GOT3 (cell line): Measurements from ENCODE around the gene RPTOR.

Source experiments
- DNase-seq: peaks from one replicate; lab custom pipeline; 2025; ENCODE audit warnings: mixed read lengths; lab: John Stamatoyannopoulos, UW

Gene RPTOR

DNA sequence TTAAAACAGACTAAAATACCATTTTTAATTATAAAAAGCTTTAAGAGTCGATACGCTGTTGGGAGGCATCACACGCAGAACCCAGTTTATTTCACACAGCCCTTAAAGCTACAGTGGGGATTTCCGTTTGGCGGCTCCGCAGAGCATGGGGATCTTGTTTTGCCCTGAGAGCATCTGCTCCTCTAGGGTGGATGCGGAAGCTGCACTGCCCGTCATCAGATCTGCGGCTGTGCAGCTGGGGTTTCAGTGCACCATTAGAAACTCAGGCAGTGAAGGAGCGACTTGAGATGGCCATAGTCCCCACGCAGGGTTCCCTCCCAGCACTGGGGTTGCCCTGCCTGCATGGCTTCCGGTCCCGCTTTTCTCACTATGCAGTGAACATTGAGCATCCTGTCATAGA is 384.8 kb downstream of the RPTOR start:
- DNase-seq: no peak

DNA sequence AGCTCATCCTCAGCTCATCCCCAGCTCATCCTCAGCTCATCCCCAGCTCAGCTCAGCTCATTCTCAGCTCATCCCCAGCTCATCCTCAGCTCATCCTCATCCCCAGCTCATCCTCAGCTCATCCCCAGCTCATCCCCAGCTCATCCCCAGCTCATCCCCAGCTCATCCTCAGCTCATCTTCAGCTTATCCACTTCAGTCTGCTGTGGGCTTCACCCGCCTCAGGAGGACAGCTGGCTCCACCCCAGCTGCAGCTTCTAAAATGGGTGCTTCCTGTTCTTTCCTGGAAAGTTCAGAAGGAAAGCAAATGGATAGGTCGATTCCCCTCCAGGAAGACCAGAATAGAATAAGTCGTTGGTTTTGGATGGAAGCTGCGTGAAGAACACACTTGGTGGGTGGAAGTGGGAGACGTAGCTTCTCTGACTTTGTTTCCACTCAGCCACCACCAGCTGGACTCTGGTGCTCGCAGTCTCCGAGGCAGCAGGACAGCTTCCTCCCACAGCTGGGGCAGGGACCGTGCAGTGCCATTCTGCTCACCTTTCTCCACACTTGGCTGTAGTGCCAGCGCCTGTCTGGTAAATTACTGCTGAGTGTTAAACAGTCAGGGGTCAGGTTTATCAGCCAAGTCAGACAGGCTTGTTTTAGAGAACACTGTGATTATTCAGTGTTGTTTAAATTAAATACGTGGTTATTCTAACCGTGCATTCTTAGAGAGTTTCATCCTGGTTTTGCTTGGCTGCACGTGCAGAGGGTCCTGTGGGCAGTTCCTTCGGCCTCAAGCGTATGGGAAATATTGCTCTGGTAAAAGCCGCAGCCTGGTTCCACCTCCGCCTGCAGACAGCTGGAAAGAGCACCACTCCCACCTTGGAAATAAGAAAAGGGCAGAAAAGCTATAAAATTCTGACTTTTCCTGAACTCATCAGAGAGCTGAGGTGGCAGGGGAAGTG is 386.0 kb downstream of the RPTOR start:
- no peak for DNase-seq

DNA sequence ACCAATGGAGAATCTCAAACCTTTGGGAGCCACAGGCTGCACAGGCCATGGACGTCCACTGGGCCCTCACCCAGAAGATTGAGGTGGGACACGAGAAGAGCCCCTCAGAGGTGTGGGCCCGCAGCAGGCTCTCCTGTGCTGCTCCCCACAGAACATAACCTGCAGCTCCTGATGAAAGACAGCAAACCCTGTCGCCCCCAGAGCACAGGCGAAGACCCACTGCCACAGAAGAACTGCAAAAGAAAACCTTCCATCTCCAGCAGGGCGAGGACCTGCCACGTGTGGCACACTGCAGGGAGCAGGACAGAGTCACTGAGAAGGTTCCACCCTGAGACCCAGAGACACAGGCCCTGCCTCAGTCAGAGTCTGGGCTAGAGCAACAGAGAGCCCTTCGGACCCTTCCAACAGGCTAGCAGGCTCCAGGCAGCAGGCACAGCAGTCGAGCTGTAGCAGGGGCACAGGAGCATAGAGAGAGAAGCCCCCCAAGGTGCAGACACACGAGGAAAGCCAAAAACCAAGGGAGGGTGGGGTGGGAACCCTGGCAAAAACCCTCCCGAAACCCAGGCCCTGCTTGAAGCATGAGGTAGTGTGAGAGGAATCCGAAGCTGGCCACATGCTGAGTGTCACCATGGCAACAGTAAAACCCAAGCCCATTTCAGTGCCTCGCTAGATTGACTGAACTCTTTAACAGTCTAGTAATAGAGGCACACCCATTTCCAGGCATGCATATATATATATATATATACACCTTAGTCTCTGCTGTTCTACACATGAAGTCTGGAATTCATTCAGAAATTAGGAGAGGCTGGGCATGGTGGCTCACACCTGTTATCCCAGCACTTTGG is 387.0 kb downstream of the RPTOR start:
- DNase-seq: no peak

DNA sequence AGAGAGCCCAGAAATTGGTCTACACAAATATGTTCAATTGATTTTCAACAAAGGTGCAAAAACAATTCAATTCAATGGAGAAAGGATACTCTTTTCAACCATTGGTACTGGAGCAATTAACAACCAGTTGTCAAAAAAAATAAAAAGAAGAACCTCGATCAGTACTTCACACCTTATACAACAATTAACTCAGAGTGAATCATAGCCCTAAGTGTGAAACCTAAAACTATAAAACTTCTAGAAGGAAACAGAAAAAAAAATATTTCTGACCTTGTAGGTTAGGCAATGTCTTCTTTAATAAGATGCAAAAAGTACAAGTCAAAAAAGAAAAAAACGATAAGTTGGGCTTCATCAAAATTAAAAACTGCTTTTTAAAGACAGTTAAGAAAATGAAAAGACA is 390.9 kb downstream of the RPTOR start:
- no peak for DNase-seq

DNA sequence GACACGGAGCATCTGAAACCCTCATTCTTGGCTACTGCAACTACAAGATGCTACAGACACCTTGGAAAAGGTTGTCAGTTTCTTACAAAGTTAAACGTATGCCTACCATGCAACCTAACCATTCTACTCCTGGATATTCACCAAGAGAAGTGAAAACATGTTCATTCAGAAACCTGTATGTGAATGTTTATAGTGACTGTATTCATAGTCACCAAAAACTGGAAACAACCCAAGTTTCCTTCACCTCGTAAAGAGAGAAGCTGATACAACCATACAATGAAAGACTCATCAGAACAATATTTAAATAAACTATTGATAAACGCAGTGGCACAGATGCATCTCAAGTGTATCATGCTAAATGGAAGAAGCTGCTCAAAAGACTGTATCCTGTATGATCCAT is 391.6 kb downstream of the RPTOR start:
- no peak for DNase-seq

DNA sequence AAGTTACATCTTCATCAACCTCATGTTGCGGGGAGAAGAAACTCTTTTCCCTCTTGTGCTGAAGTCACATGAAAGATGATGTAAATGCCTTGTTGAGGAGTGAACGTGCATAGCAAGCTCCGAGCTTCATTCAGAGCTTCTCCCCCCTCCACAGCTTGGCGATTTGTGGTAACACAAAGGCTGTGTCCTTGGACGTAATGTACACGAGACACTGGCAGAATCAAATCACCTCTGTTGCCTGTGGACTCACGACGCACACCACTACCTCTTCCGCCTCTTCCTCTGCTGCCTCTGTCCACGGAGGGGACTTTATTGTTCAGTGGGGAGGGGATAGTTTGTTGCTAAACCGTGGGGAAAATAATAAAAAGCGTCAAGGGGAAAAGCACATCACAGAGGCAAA is 392.1 kb downstream of the RPTOR start:
- DNase-seq: no peak

DNA sequence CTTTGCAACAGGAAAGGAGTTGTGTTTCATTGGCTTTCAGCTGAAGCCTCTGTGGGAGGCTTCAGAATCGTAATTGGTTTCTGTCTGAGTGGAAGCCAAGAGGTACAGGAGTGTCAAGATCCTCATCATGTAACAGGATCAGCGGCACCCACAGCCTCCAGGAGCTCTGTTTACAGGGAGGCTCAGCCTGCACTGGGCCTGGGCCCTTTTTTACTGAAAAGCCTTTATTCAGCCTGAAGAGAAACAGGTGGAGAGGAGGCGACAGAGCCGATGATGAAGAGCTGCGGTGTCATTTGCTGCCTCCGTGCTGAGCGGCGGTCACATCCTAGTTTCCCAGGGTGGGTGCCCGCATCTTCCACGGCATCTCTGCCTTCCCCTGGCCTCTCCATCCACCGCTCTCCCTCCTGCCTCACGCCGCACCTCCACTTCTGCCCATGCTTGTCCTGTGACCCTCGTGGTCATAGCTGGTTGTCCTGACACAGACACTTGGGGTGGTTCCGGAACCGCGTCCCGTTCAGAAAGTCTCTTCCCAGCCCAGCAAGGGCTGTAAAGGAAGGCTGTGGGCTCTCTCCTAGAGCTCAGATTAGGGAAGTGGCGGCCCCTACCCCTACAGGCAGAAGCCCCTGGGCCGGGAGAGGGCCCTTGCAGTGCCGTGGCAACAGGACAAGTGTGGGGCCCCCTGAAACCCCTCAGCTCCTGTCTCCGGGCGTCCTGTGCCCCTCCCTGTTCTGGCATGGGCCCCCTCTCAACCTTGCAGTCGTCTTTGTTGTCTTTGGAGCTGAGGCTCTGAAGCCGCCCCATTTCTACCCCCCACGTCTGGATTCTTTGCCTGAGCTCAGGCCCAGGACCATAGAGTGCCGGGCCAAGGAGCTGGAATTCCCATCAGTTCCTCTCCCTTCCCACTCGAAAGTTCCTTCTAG is 393.1 kb downstream of the RPTOR start:
- no peak for DNase-seq

DNA sequence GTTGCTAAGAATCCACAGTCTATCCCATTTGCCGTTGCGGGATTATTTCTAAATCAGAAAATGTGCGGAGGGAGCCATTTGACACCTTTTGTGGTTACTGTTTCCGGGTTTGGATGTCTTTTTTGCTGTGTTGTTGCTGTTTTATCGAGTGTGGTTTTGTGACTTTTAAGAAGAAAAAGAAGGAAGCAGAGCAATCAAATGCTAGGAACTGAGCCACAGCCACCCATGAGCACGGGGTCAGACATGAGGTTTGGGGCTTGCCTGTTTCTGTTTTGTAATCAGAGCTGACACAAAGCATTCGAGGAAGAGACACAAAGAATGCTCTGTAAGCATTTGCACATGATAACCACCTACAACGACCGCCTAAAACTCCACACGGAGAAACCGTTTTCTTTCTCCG is 393.9 kb downstream of the RPTOR start:
- DNase-seq: no peak

DNA sequence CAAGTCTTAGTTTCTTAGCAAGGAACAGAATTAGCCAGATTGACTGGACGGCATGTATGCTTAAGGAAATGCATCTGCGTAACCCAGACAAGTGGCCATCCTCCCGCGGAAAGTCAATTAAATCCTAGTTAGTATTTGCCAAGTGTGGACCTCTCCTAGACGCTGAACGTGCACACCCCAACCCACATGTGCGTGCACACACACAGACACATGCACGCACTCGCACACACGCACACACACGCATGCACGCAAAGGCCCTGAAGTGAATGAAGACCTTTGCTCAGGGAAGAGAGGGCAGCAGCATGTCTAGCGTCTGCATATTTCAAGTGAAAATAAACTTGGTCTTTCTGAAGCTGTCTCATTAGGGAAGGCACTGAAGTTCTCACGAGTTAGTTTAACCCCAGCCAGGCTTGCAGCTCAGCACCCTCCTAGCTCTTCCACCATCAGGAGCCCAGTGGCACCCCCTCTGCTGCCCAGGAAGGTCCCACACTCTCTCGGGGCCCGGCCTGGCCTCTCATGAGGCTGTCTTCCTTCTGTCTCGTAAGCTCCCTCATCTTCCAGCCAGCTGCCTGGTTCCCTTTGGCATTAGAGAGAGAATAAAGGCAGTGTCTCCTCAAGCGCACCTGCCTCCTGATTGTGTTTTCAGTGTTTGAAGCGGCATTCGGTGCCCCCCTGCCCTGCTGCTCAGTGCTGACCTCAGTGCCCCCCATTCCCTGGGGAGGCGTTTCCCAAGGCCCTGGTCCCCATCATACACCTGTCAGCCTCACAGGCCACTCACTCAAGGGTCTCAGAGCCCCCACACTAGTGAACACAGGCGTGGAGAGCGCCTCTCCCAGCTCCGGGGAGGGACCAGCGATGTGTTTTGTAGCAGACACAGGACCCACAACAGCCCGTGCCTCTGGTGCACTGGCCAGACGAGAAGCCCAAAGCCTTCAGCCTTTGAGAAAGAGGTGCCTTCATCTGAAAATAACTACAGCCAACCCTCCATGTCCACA is 394.8 kb downstream of the RPTOR start:
- DNase-seq: no peak

DNA sequence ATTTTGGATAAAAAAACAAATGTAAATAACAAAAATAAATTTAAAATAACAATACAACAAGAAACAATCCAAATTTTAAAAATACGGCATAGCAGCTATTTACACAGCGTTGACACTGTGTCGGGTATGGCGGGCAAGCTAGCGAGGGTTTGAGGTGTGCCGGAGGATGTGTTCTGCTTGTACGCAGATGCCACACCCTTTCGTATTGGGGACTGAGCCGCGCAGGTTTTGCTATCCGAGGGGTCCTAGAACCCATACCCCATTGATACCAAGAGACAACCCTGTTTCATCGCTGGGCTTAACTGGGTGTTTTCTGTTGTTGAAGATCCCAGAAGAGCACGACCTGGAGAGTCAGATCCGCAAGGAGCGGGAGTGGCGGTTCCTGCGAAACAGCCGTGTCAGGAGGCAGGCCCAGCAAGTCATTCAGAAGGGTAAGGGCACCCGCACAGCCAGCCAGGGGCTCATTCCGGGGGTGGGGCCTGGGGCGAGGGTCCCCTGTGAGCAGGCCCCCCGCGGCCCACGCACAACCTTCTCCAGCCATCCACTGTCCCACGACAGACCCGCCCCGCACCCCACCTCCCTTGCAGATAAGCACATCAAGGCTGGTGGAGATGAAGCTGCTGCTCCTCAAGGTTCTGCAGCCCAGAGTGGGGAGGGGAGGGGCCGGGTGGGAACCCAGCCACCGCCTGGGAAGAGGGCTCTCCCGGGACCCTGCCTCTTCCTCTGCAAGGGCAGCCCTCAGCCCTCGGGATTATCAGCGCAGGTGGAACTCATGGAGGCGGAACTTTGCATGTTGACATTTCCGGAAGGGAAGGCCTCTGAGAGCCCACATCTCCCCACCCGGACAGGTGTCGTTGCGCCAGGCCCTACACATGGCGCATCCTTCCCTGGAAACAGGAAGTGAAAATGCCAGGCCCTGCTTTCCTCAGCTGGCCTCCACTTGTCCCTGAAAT is 395.8 kb downstream of the RPTOR start:
- DNase-seq: no peak

DNA sequence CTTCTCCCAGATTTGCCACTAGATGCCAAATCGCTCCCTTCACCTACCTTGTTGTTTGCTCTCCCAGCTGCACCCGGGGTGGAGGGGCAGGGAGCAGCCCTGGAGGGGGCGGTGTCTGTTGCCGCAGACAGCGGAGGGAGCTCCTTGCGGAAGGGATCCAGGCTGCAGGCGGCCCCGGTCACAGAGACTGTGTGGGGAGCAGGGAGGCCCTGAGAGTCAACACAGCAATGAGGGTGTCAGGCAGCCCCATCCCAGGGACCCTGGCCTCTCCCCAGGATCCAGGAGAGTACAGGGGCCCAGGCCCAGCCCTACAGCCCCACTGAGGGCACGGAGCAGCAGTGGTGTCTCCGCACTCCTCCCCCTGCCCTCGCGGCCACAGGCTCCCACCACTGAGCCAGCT is 396.5 kb downstream of the RPTOR start:
- no peak for DNase-seq

DNA sequence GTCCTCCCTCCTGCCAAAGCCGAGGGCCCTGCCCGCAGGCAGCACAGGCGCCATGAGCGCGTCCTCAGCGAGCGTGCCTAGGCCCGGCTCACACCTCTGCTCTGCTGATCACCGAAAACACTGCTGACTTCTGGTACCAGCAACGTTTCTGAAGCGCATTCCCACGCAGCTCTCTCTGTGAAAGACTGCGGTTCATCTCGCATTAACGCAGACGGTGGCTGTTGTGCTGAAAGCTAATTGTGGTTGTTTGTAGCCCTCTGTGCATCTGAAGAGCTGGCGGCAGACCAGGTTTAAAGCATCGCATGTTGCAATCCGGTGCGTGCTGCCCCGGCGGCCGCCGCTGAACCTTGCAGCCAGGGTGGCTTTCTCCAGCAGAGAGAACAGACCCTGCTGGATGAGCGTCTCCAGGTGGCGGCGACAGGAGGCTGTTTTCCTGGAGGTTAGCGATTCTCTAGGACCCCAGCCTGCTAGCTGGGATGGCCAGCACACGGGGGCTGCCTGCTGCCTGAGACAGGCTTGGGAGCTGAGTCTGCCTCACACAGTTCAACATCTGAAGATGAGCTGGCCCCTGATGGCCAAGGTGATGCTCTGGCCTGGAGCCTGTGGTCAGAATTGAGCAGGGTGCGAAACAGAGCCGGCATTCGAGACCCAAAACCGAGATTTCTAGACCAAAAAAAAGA is 397.2 kb downstream of the RPTOR start:
- DNase-seq: no peak

DNA sequence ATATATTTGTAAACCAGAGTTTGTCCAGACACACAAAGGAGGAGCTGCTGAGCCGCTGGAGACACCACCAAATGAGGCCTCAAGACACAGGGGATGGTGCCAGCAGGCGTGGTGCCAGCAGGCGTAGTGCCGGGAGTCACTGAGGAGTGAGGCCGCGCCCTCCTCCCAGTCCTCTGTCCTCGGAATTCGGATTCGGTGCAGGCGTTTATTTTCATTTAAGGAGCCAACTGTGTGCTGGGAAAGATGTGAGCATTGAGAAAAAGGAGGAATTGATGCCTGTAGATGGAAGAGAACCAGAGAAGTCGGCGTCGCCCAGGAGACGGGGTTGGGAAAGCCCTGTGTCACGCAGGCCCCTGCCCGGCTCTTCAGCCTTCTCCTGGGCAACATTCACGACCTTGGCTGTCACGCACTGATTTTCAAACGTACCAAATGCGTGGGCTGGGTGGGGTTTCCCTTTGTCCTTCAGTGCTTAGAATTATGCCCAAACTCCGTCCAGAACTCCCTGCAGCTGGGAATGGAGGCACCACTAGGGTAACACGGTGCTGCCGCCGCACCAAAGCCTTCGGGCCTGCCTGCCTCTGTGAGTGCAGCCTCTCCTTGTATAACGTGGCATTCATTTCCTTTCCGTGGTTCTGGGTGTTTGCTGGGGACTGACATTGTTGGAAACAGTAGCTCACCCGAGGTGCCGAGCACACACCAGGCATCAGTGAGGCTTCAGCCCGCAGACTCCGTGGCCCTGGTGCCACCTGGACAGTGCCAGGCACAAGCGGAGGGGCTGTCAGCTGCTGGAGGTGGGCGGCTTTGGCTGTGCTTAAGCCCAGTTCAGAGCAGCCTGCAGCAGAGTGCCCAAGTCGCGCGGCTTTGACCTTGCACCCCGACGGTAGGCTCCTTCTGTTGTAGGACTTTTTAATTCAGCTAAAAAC is 398.0 kb downstream of the RPTOR start:
- DNase-seq: no peak

DNA sequence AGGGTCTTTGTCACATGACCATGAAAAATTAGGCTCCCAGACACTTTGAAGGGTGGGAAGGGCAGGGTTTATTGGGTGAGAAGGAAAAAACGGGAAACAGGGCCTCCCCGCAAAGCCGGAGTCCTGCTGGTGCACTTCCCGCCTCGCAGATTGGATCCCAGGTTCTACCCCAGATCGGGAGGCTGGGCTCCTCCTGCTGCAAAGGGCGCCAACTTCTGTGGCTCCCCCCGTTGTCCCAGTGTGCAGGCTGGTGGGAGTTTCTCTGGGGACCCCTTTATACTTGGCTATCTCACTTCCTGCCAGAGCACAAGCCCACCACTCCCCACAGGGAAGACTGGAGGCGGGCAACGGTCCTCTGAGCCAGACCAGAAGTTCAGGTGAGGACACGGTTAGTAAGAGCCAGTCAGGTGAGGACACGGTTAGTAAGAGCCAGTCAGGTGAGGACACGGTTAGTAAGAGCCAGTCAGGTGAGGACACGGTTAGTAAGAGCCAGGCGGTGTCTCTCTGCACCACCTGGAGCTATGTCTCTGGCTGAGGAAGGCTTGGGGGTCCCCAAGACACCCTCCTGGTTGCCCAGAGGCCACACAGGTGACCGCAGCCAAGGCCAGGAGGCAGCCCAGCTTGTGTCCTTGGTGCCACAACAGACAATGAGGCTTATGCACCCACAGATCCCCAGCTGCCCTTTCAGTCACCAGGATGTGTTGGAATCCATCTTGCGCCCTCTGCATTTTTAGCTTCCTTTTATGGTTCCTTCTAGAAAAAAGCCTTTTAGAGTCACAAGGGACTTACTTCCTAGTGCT is 398.9 kb downstream of the RPTOR start:
- DNase-seq: no peak

DNA sequence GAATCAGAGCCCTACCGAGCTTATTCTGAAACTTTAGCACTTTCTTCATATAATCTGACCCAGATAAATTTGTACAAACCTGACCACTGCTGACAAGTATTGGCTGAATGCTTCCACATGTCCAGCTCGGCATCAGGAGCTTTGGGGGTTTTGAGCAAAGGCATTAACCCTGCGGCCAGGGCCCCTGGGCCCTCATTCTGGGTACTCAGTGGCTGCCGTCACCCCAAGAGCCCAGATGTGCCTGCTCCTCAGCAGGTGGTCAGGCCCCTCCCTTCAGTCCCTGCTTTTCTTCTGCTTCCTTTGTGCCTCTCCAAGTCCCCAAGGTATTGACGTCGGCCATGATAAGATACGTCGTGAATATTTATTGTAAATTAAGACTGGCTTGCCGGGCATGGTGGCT is 399.7 kb downstream of the RPTOR start:
- no peak for DNase-seq

DNA sequence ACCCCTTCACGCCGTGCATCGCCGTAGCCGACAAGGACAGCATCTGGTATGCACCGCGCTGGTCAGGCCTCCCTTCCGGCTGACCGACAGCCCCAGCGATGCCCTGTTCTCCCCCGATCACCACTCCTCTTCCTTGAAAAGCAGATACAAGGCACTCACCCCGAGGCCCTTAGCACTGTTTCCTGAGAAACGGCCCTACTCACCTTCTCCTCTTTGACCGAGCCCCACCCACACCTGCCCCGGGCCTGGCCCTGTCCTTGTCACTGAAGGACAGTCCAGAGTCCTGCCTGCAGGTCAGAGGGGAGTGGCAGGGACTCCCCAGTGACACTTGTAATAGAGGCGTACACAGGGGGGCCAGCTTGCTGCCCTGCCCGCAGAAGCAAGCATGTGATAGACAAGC is 401.1 kb downstream of the RPTOR start:
- no peak for DNase-seq

DNA sequence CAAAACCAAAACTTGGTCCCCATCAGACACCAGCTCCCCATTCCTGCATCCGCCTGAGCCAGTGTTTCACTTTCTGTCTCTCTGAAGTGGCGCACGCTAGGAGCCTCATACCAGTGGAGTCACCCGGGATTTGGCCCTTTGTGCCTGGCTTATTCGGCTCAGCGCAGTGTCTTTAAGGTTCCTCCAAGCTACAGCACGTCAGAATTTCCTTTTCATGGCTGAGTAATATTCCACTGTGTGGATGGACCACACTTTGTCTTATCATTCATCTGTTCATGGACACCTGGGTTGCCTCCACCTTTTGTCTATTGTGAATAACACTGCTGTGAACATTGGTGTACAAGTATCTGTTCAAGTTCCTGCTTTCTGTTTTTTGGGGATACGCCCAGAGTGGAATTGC is 401.8 kb downstream of the RPTOR start:
- DNase-seq: no peak
